GM19324 (cell line): ENCODE data around the gene H2BW1.
"Not testable (repeated sequence)": the region's sequence is repeated elsewhere in the genome, so short reads cannot be mapped to it uniquely, and the experiment has no call there.

ENCODE experiments used
- ATAC-seq: cut with Tn5 transposase; IDR thresholded peaks from one replicate; pipeline ENCODE4 v1.9.1; 2021; ENCODE audit warnings: mild to moderate bottlenecking, moderate library complexity; ENCODE audit not compliant: unreplicated experiment, low FRiP score

H2BW1 gene

DNA sequence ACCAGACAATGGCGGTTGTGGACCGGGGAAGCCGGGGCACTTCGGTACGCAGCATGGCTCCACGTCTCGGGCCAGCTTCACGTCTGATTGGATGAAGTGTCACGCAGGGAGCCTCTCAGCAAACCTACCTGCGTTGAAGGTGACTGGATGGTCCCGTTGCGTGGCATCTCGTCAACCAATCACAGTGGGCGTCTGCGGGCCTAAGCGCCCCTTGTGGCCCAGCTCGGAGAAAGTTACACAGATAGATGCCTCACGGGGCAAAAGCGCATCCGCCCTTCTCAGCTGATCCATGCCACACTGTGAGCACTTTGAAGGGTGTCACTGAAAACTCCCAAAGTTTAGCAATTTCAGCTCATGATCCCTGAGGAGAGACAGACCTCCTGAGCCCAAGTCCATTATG, at the start of gene H2BW1:
H2BW1 (minus strand) TSS at position 103 of the 400 bp plus-strand sequence. CDS start 132 bp downstream, outside the sequence.
- ATAC-seq = no peak

- not testable (repeated sequence) for ATAC-seq
Observed at GRCh38 chrX:104062636-104063035, 49.1 kb upstream of the H2BW1 start.

- ATAC-seq = not testable (repeated sequence)
Observed at GRCh38 chrX:104054956-104055355, 41.4 kb upstream of the H2BW1 start.

DNA sequence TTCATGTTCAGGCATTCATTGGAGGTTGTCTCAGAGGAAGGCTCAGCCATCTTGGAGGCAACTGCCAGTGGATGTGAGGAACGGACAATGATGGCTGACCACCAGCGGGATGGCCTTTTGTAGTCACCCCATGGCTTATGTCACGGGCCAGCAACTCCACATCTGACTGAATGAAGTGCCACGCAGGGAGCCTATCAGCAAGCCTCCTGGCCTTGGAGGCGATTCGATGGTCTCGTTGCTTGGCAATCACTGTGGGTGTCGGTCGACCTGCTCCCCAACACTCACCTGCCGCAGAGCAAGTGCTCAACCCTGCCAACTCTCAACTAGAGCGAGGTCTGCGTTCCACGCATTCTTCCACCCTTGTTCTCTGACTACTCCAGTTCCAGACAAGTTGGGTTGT, 33.7 kb upstream of the H2BW1 start:
- ATAC-seq = no peak

GRCh38 chrX:104045642-104046041, 32.1 kb upstream of the H2BW1 start:
- ATAC-seq = no peak

- ATAC-seq = no peak
Observed at GRCh38 chrX:104041003-104041402, 27.5 kb upstream of the H2BW1 start.

- no peak for ATAC-seq
Observed at GRCh38 chrX:104039689-104040505, 26.4 kb upstream of the H2BW1 start, which contains the start of gene H2BW2. TSS of gene H2BW2 (plus strand) at chrX:104039956. CDS start at chrX:104039995, 39 bp downstream.

DNA sequence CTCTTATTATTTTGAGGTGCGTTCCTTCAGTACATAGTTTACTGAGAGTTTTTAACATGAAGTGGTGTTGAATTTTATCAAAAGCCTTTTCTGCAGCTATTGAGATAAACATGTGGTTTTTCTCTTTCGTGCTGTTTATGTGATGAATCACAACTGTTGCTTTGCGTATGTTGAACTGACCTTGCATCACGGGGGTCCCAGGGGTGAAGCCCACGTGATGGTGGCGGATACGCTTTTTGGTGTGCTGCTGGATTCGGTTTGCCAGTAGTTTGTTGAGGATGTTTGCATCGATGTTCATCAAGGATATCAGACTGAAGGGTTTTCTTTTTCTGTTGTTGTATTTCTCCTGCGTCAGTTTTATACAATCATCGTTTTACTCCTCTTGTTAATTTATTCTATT, 4.6 kb upstream of the H2BW1 start:
- no peak for ATAC-seq

- ATAC-seq = not testable (repeated sequence)
Observed at GRCh38 chrX:104015576-104015975, 2.1 kb upstream of the H2BW1 start.

- no peak for ATAC-seq
Observed at GRCh38 chrX:104013158-104013557, 350 bp downstream of the H2BW1 start.

- ATAC-seq = no peak
Observed at GRCh38 chrX:104008831-104009230, 4.7 kb downstream of the H2BW1 start.

- ATAC-seq = peak; percentile 71
Observed at GRCh38 chrX:103999234-103999633, 14.3 kb downstream of the H2BW1 start.

GRCh38 chrX:103983508-103983907, 30.0 kb downstream of the H2BW1 start:
- ATAC-seq = not testable (repeated sequence)

- peak; percentile 91 for ATAC-seq
Observed at GRCh38 chrX:103962411-103963278, 50.9 kb downstream of the H2BW1 start, which contains the start of gene TMSB15B. TSS of gene TMSB15B (plus strand) at chrX:103962627.
